Measurements from ENCODE around the gene TAPT1. TPM values are rescaled to one million over a fixed set of nuclear protein-coding genes. Genes with fewer than 3 reads are reported as not detected.

TAPT1 gene
- polyA plus RNA-seq, 2 of the 4 experiments (the other 2 are of a cell fraction): 11.5 to 17.1 TPM

- Histone ChIP-seq H3K4me3 (no peak overlapping the region), H3K4me2 (no peak overlapping the region), H3K27ac (no peak overlapping the region), H3K4me1 (no peaks in the 10 kb centered on the region), H3K9me3 (no peaks in the 10 kb centered on the region)
- 62% methylated on average over 7 of the region's 7 CpGs for WGBS (ENCODE audit: missing lambda C conversion rate)
- ChIA-PET CTCF (no interaction called here), POLR2A (no interaction called here)
- DNase-seq (ENCODE audit: low read depth in 1 of 2, low spot score in 1 of 2) (no peak), ATAC-seq (no peak), FAIRE-seq (no peak)
- no peak for TF ChIP-seq CBX8 (IDR thresholded peaks at IDR 0.05)
- no peak for TF ChIP-seq RFX5 (IDR thresholded peaks at IDR 0.05)
- TF ChIP-seq JUN (IDR thresholded peaks at IDR 0.05): no peak
- no peak for TF ChIP-seq EHF (CRISPR knock-in tag; IDR thresholded peaks at IDR 0.05)
- TF ChIP-seq RCOR1 (IDR thresholded peaks at IDR 0.05; ENCODE audit: low read depth, low read length): no peak
- no peak for TF ChIP-seq HOXA7 (CRISPR knock-in tag; IDR thresholded peaks at IDR 0.05)
- TF ChIP-seq RARB (CRISPR knock-in tag; IDR thresholded peaks at IDR 0.05): no peak
- no peak for TF ChIP-seq ZNF302 (CRISPR knock-in tag; IDR thresholded peaks at IDR 0.05)
These were observed 110.3 kb downstream of the TAPT1 start for GRCh38 chr4:16116019-16116418.

DNA sequence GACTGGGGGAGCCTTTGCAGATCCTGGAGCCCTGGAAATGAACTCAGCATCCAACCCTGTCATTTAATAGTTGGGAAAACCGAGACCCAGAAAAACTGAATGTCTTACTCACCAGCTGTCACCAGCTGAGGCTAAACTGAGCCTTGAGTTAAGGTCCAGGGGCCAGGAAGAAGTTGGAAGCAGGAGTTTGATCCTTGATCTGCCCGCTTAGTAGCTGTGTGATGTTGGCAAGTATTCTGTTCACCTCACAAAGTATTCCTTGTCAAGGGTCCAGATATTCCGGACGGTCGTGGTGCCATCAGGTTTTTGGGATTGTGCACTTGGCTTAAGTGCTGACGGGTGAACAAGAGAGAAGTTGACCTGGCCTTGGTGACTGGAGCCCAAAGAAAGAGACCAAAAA lies 111.7 kb downstream of the TAPT1 start:
- 51% methylated on average over 6 of the region's 6 CpGs for WGBS (ENCODE audit: missing lambda C conversion rate)
- Histone ChIP-seq H3K27ac (no peak overlapping the region), H3K4me1 (no peaks in the 10 kb centered on the region), H3K4me2 (no peak overlapping the region), H3K9me3 (no peaks in the 10 kb centered on the region), H3K4me3 (no peak overlapping the region)
- CTCF ChIA-PET: no interaction called here
- POLR2A ChIA-PET: no interaction called here
- FAIRE-seq: no peak
- no peak for DNase-seq (ENCODE audit: low read depth in 1 of 2, low spot score in 1 of 2)
- TF ChIP-seq PBX3 (IDR thresholded peaks at IDR 0.05) (no peak), CHD4 (IDR thresholded peaks at IDR 0.05; ENCODE audit: borderline replicate concordance) (no peak), HOXA7 (CRISPR knock-in tag; IDR thresholded peaks at IDR 0.05) (no peak), ZNF302 (CRISPR knock-in tag; IDR thresholded peaks at IDR 0.05) (no peak), CBX2 (IDR thresholded peaks at IDR 0.05; ENCODE audit: borderline replicate concordance, low read depth) (no peak), RNF2 (IDR thresholded peaks at IDR 0.05; ENCODE audit: borderline replicate concordance, low read depth) (no peak)
- TF ChIP-seq, protein P1, sequence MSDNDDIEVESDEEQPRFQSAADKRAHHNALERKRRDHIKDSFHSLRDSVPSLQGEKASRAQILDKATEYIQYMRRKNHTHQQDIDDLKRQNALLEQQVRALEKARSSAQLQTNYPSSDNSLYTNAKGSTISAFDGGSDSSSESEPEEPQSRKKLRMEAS (IDR thresholded peaks at IDR 0.05): no peak
- no peak for ATAC-seq

- Histone ChIP-seq H3K4me1 (no peaks in the 10 kb centered on the region), H3K4me2 (no peak overlapping the region), H3K4me3 (no peak overlapping the region), H3K9me3 (no peaks in the 10 kb centered on the region), H3K27ac (no peak overlapping the region)
- POLR2A ChIA-PET: no interaction called here
- TF ChIP-seq GATA3 (IDR thresholded peaks at IDR 0.05; ENCODE audit: borderline replicate concordance) (no peak), SMC3 (IDR thresholded peaks at IDR 0.05) (no peak), SREBF2 (IDR thresholded peaks at IDR 0.05) (no peak), CEBPB (IDR thresholded peaks at IDR 0.05) (no peak), EP300 (IDR thresholded peaks at IDR 0.05) (no peak), BHLHE40 (IDR thresholded peaks at IDR 0.05; ENCODE audit: low read depth, low read length) (no peak), TFCP2L1 (CRISPR knock-in tag; IDR thresholded peaks at IDR 0.05) (no peak), REST (IDR thresholded peaks at IDR 0.05) (no peak), EHF (CRISPR knock-in tag; IDR thresholded peaks at IDR 0.05) (no peak), EHMT2 (IDR thresholded peaks at IDR 0.05; ENCODE audit: low read depth) (no peak), HOXB5 (CRISPR knock-in tag; IDR thresholded peaks at IDR 0.05) (no peak), ZFP36 (IDR thresholded peaks at IDR 0.05; ENCODE audit: borderline replicate concordance, partially characterized antibody) (no peak), CBX2 (IDR thresholded peaks at IDR 0.05; ENCODE audit: borderline replicate concordance, low read depth) (no peak), CHD2 (IDR thresholded peaks at IDR 0.05; ENCODE audit: low read length, partially characterized antibody) (no peak), POLR2AphosphoS2 (conservative IDR thresholded peaks at IDR 0.05; ENCODE audit: low read length) (no peak), HOXB13 (CRISPR knock-in tag; IDR thresholded peaks at IDR 0.05; ENCODE audit: low read depth) (no peak), RAD21 (conservative IDR thresholded peaks at IDR 0.05 in 1 of 2, IDR thresholded peaks at IDR 0.05 in 1 of 2) (no peak)
- TF ChIP-seq, protein P1 (IDR thresholded peaks at IDR 0.05): no peak
- ATAC-seq (no peak), FAIRE-seq (no peak), DNase-seq (ENCODE audit: low read depth in 1 of 2, low spot score in 1 of 2) (no peak)
- CTCF ChIA-PET: no interaction called here
- WGBS (ENCODE audit: missing lambda C conversion rate): 14% methylated on average over 3 of the region's 3 CpGs
These were observed 112.5 kb downstream of the TAPT1 start for GRCh38 chr4:16113741-16114140.

Measured in A549 (cell line).